CD1c-positive myeloid dendritic cell (primary cell): ENCODE results near the gene USP3.
"Not testable (repeated sequence)": the region's sequence is repeated elsewhere in the genome, so short reads cannot be mapped to it uniquely, and the experiment has no call there.

Source experiments
- DNase-seq: peaks from one replicate; pipeline ENCODE4 v3.0.0-alpha.2; 2016; ENCODE audit errors: extremely low spot score

USP3 gene

DNA sequence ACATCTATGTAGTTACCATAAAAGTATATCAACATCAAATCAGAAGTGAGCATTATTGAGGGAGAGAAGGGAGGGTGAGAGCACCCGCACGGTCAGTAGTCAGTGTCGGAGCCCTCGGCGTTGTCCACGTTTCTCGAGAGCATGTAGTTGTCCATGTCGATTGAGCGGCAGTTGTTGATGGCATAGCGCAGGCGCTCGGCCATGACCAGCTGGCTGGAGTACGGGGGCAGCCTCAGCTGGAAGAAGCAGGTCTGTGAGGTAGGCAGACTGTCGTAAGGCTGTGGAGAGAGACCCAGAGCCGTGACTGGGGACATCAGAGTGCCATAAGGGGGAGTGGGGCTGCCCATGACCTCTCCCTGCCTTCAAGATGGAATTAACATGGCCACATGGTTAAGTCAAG lies 104.6 kb downstream of the USP3 start:
- DNase-seq: no peak

DNA sequence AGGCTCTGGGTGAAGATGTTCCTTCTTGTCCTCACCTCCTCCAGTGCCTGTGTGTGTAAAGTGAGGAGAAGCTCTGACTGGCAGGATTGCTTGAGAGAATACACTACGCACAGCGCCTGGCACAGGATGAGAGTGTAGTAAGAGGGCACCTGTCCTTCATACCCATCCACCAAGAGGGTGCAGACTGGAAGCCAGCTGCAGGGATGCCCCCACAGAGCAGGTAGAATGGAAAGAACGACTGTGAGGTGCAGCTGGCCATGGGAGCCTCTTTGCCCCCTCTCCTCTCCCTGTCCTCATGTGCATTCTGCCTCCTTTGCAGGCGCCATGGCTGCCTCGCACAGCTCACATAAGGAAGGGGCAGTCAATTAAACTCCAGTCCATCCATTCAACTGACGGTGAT lies 105.1 kb downstream of the USP3 start:
- DNase-seq: no peak

DNA sequence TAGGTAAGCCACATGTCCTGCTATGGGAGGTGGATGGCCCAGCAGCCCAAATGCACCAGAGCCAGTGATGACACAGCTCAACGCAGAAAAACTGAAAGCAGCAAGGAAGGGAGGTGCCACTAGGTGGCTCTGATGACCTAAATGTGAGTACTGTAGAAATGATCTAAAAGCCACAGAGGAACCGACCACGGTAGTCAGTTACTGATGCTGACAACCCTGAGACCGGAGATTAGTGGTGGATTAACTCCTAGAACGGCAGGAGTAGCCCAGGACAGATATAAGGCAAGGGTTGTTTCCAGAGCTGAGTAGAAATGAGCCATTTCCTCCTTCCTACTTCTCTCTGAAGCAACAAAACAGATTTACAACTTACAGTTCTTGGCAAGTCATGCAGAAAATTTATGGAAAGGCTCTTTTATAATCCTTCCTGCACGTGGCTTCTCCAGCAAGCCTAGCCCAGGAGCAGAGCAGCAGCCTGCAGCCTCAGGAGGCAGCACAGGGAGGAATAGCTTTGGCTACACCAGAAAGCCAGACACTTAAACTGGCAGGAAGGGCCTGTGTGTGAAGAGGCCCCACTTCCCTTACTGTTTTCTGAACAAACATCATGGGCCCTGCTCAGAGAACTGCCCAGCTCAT lies 105.9 kb downstream of the USP3 start:
- peak; percentile 77 for DNase-seq

DNA sequence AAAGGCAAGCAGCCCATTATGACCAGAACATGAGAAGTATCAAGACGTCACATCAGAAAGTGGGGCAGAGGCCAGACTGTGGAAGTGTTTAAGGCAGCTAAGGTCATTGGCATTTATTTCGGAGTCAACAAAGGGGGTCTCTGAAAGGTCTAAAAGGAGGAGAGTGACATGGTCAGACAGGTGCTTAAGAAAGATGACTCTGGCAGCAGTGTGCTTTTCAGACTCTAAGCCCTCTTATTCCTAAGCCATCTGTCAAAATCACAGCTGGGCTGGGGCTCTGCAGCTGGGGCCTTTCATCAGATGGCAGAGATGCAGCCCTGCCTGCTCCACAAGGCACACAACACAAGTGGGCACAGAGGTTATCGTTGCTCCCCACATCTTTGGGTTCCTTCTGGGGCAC lies 106.8 kb downstream of the USP3 start:
- DNase-seq: no peak

DNA sequence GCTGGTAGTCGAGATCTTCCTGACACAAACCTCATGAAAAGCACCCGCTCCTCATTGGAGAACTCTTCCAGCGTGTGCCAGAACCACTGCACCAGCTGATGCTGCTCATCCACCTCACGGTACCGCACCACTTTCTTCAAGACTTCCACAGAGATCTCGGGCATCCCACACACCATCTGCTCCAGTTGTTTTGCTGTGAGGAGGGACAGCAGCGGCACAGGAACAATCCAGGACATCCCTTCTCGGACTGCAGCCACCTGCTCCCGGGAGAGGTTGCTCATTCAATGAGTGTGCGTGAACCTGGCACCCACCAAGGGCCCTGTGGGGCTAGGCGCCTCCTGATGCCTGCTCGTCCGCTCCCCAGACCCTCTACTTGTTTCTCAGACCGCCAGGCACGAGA lies 107.9 kb downstream of the USP3 start:
- no peak for DNase-seq

DNA sequence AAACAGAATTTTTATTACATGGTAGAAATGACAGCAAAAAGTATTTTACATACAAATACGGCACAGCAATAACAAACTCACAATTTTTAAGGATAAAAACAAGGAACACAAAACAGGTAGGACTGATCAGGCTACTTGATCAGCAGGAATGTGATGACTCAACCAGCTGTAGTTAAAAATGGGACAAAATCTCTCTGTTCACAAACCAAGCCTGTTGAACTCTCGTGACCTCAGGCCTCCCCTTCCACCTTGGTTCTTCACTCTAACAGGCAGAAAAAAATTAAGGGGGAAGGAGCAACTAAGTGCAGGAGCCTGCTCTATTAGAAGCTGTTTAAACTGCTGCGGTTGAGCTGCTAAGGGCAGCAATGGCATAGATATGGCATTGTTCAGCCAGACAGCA lies 111.5 kb downstream of the USP3 start:
- no peak for DNase-seq

DNA sequence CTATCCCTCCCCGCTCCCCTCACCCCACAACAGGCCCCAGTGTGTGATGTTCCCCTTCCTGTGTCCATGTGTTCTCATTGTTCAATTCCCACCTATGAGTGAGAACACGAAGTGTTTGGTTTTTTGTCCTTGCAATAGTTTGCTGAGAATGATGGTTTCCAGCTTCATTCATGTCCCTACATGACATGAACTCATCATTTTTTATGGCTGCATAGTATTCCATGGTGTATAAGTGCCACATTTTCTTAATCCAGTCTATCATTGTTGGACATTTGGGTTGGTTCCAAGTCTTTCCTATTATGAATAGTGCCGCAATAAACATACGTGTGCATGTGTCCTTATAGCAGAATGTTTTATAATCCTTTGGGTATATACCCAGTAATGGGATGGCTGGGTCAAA lies 112.8 kb downstream of the USP3 start:
- DNase-seq: not testable (repeated sequence)

DNA sequence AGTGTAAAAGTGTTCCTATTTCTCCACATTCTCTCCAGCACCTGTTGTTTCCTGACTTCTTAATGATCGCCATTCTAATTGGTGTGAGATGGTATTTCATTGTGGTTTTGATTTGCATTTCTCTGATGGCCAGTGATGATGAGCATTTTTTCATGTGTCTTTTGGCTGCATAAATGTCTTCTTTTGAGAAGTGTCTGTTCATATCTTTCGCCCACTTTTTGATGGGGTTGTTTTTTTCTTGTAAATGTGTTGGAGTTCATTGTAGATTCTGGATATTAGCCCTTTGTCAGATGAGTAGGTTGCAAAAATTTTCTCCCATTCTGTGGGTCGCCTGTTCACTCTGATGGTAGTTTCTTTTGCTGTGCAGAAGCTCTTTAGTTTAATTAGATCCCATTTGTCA lies 113.2 kb downstream of the USP3 start:
- DNase-seq: not testable (repeated sequence)

DNA sequence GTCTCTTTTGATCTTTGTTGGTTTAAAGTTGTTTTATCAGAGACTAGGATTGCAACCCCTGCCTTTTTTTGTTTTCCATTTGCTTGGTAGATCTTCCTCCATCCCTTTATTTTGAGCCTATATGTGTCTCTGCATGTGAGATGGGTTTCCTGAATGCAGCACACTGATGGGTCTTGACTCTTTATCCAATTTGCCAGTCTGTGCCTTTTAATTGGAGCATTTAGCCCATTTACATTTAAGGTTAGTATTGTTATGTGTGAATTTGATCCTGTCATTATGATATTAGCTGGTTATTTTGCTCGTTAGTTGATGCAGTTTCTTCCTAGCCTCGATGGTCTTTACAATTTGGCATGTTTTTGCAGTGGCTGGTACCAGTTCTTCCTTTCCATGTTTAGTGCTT lies 116.4 kb downstream of the USP3 start:
- not testable (repeated sequence) for DNase-seq

DNA sequence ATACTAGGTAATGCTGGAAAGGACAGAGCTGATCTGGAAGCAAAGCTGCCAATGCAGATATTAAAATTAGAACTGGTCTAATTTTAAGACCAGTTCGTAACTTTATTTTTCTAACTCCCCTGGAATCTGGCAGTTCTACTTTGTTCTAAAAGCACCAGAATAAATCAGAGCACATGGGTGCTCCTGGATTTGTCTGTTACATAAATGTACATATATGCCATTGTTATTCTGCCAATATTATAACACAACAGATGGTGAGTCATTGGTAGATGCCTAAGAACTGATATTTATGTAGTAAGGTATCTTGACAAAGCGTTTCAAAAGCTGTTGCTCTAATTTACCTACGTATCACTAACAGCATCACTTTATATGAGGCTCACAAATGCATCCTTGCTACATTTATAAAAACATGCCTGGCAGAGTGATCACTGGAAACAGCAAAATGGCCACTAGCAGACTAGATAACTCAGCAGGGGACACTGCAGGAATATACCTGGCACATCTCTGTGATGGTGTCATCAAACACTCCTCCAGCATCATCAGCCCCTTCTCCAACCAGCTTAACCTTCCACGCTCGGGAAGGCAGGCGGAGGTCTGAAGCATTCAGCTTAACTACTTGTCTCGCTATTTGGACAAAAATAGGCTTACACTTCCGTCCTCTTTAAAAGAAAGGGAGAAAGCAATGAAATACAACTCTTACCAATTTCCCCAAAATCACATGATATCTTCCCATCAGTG lies 119.0 kb downstream of the USP3 start:
- no peak for DNase-seq

DNA sequence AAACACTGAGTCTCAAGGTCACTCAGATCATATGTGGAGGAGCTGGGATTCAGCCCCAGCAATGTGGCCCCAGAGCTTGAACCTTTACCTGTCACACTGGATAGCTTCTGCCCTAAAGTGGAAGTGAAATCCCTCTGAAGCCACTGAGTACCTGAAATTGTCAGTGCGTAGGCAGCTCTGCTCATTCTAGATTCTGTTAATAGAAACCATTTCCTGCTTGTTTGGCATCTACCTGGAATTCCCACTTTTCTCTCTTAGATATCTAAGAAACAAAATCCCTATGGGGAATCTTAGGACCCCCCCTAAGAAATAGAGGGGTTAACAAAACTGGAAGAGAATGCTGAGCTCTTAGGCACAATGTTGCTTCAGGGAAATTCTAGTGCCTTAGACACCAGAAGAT lies 122.6 kb downstream of the USP3 start:
- no peak for DNase-seq

DNA sequence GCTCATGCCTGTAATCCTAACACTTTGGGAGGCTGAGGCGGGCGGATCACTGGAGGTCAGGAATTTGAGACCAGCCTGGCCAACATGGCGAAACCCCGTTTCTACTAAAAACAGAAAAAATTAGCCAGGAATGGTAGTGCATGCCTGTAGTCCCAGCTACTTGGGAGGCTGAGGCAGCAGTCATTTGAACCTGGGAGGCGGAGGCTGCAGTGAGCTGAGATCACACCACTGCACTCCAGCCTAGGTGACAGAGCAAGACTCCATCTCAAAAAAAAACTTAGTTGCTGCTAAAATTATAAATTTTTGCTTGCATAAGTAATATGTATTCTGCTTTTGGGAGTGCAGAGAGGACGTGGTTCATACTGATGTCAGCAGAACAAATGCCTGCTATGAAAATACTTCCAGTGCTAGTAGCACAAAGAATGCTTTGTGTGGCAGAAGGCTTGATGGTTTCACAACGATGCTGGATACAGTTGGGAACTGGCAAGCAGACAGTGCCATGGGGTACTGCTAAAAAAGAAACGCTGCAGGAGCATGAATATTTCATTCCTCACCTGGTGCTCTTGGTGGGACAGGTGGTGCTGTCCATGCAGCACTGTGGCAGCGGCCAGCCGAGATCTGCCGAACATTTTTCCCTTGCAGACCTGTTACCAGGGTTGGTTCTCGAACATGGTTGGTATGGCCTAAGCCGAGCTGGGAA lies 123.9 kb downstream of the USP3 start:
- DNase-seq: no peak

DNA sequence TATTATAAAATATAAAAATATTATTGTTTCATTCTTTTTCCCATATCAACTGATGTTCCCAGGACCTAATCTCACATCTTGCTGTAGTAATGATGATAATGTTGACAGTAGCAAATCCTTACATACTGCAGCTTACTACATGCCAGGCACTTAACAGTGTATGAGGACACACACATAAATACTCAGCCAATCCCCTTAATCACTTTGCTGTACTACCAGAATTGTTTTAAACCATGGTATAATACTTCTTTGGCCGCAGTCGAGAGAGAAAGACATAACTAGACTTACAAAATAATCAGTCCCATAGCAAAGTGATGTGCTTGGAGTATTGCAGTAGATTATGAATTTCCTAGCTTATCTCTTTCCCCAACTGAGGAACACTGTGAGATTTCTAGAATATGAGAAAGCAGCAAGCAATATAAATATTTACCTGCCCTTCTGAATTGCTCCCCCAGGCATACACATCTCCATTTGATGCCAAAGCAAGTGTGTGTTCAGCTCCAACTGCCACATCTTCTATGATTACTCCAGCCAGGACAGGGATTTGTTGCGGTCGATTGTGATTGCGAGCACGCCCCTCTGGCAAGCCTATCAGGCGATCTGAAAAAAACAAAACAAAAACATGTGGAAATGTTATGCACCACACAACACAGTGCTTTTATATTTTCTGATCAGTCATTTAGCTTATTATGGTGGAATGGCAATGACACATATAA lies 125.8 kb downstream of the USP3 start:
- DNase-seq: no peak

DNA sequence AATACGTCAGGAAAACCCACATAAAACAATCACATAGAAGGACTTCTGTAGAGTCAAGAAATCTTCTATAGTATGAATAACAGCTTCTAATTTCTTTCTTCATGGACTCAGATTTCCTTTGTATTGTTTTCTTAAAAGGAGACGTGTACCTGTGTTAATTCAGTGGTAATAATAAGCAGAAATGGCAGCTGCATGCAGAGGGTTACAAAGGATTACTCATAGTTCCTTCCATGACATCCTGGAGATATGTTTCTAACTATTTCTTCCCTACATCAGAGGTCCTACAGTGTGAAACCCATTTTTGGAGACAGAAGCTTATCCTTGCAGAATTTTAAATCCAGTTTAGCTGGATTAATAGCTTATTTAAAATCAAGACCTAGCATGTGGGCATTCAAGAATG lies 128.9 kb downstream of the USP3 start:
- no peak for DNase-seq

DNA sequence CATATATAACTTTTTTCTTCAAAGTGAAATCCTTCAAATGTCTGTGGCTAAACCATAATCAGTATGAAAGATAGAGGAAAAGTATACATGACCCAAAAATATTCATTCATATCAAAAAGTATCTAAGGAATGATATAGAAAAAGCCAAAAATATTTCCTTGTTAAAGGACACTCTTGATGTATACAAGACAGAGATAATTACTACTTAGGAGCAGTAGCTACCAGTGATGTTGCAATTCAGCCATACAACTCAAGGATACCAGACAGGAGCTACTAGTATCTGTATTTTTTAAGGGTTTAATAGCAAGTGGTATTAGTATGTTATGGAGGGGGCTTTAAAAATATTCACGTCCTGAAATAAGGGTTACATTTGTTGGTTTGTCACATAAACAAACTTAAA lies 129.8 kb downstream of the USP3 start:
- DNase-seq: no peak

DNA sequence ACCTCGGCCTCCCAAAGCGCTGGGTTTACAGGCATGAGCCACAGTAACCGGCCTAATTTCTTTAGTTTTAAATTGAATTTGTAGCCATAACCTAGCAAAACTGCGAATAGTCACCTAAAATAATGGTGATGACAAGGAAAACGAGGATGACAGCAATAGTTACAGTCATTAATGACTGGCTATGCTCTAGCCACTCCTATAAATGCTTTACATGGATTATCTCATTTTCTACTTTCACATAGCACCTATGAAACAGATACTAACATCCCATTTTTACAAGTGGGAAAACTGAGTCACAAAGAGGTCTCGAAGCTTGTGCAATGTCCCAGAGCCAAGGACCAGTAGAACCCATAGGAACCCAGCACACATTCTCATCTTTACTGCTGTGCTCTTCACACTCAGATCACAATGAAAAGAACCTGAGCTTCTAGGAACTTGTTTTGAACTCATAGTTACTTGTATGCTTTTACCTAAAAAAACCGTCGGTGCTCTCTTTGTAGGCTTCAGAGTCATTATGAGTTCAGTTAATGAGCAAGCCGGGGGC lies 132.2 kb downstream of the USP3 start:
- DNase-seq: no peak

DNA sequence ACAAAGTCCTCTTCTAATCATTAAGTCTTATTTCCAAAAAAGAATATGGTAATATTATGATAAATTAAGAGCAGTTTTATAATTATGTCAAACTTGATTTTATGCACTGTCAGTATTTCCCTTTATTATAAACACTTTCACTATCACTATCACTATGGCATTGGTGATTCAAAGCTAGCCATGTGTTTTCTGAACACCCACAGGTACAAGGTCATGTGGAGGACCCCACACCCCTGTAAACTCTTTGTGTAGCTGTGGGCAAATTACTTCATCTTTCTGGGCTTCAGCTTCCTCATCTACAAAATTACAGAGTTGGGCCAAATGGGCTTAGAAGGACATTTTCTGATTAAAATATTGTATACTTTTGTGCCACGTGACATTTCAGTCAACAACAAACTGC lies 134.4 kb downstream of the USP3 start:
- DNase-seq: peak; percentile 6

DNA sequence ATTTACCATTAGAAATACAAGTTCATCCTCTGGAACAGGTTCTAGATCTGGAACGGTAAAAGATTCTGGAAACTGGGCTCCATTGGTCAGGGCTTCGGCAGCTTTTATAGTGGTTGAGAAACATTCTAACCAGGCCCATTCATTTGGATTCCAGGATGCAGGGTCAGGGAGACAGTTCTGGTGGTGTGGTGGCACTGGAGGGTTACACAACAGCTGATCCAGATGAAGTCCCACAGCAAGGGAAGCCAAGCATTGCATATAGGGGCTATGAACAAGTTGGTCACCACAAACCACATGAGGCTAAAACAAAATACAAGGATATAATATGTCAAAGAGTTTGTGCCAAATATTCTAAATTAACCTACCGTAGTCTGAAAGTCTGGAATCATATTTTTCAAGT lies 135.8 kb downstream of the USP3 start:
- DNase-seq: no peak
